Tibial nerve (tissue), 3 donors: ENCODE measurements around the gene IL1RAPL2.

ENCODE experiments used
- POLR2A ChIP-seq, 2 donors: fragments of 450-650 bp; IDR thresholded peaks; one replicate each; pipeline ENCODE4 v1.6.1; 2017; ENCODE audit warnings: antibody characterized with exemption in 2 of 2, mild to moderate bottlenecking in 2 of 2, moderate library complexity in 2 of 2
- TF ChIP-seq, protein P1 (sequence below), 5 experiments: fragments of 200-600 bp in 3 of 5; fragments of 450-650 bp in 2 of 5; sonication (generic) in 3 of 5; IDR thresholded peaks; one replicate each; pipeline ENCODE4 v1.5.1; 2016 to 2019; ENCODE audit warnings: antibody characterized with exemption in 5 of 5, mild to moderate bottlenecking in 3 of 5, moderate library complexity in 2 of 5

DNA sequence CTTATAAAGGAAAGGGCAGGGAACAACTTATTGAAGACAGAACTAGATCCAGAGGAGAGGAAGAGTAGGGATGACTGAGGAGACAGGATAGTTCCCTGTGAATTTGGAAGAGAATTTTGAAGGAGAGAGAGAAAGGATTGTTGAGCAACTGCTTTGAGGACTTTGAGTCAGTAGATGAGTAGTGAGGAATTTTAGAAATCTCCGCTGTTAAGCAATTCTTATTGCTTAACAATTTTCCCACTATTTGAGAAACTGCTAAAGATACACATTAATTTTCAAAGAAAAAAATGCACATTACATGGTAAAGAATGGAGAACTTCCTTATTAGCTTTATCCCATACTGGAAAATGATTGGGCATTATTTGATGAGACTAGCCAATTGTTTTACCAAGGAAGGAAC is 1140.0 kb downstream of the IL1RAPL2 start:
- TF ChIP-seq, protein P1, sequence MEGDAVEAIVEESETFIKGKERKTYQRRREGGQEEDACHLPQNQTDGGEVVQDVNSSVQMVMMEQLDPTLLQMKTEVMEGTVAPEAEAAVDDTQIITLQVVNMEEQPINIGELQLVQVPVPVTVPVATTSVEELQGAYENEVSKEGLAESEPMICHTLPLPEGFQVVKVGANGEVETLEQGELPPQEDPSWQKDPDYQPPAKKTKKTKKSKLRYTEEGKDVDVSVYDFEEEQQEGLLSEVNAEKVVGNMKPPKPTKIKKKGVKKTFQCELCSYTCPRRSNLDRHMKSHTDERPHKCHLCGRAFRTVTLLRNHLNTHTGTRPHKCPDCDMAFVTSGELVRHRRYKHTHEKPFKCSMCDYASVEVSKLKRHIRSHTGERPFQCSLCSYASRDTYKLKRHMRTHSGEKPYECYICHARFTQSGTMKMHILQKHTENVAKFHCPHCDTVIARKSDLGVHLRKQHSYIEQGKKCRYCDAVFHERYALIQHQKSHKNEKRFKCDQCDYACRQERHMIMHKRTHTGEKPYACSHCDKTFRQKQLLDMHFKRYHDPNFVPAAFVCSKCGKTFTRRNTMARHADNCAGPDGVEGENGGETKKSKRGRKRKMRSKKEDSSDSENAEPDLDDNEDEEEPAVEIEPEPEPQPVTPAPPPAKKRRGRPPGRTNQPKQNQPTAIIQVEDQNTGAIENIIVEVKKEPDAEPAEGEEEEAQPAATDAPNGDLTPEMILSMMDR (IDR thresholded peaks at IDR 0.05): no peak
- no peak for TF ChIP-seq POLR2A (IDR thresholded peaks at IDR 0.05)
